HG03095 (cell line): ENCODE data around the gene OR5AC2.

ENCODE experiments used
- ATAC-seq: cut with Tn5 transposase; IDR thresholded peaks from one replicate; pipeline ENCODE4 v1.9.1; 2021; ENCODE audit warnings: moderate library complexity; ENCODE audit not compliant: unreplicated experiment

The OR5AC2 gene

GRCh38 chr3:98136631-98137030, 49.7 kb downstream of the OR5AC2 start:
- no peak for ATAC-seq
